Liver (tissue), 9 donors: Measurements from ENCODE around the gene SELENOI. TPM values are rescaled to one million over a fixed set of nuclear protein-coding genes. Genes with fewer than 3 reads are reported as not detected.

ENCODE experiments used
- DNase-seq: peaks from one replicate; pipeline ENCODE4 v3.0.0-alpha.2; 2017; ENCODE audit warnings: low spot score
- H3K27ac ChIP-seq, 2 donors: one replicate each; pipeline ENCODE4 v1.7.0; 2013; ENCODE audit warnings: inconsistent platforms in 2 of 2, low read length in 2 of 2, control low read depth in 1 of 2, low read depth in 1 of 2, mild to moderate bottlenecking in 1 of 2
- H3K27me3 ChIP-seq, 4 donors: one replicate each; pipeline versions ENCODE4 v1.6.1 to v1.7.0; 2013; ENCODE audit warnings: low read length in 3 of 4, inconsistent platforms in 1 of 4, mild to moderate bottlenecking in 1 of 4, moderate library complexity in 1 of 4; ENCODE audit not compliant: control insufficient read depth in 4 of 4, insufficient read depth in 4 of 4
- H3K36me3 ChIP-seq, 4 donors: one replicate each; pipeline versions ENCODE4 v1.6.1 to v1.7.0; 2013; ENCODE audit warnings: low read length in 3 of 4, mild to moderate bottlenecking in 3 of 4, low read depth in 1 of 4, moderate library complexity in 1 of 4; ENCODE audit not compliant: control insufficient read depth in 4 of 4, insufficient read depth in 3 of 4
- H3K4me1 ChIP-seq, 4 donors: one replicate each; pipeline versions ENCODE4 v1.6.1 to v1.7.0; 2013; ENCODE audit warnings: low read length in 3 of 4, mild to moderate bottlenecking in 3 of 4, moderate library complexity in 1 of 4; ENCODE audit not compliant: control insufficient read depth in 4 of 4, insufficient read depth in 4 of 4
- H3K4me3 ChIP-seq, 3 donors: one replicate each; pipeline versions ENCODE4 v1.6.1 to v1.7.0; 2013; ENCODE audit warnings: low read length in 3 of 3, control low read depth in 1 of 3, low read depth in 1 of 3, mild to moderate bottlenecking in 1 of 3
- H3K9ac ChIP-seq, 2 donors: one replicate each; pipeline ENCODE4 v1.7.0; 2013; ENCODE audit warnings: low read length in 2 of 2, mild to moderate bottlenecking in 2 of 2, moderate library complexity in 2 of 2, control low read depth in 1 of 2, low read depth in 1 of 2
- H3K9me3 ChIP-seq, 4 donors: one replicate each; pipeline versions ENCODE4 v1.6.1 to v1.7.0; 2013; ENCODE audit warnings: low read length in 3 of 4; ENCODE audit not compliant: control insufficient read depth in 4 of 4
- CTCF ChIP-seq: fragments of 150-350 bp; IDR thresholded peaks from 2 replicates; pipeline ENCODE4 v1.5.1; 2017; ENCODE audit warnings: improper control_type of control experiment, low read depth, low read length; ENCODE audit not compliant: missing input control
- HNF4A ChIP-seq, 2 donors: conservative IDR thresholded peaks; 2 replicates each; pipeline ENCODE4 v1.6.1; 2016; ENCODE audit warnings: antibody characterized with exemption in 2 of 2, mild to moderate bottlenecking in 2 of 2
- NR2F2 ChIP-seq: IDR thresholded peaks from 2 replicates; pipeline ENCODE4 v1.6.1; 2016; ENCODE audit warnings: antibody characterized with exemption
- RAD21 ChIP-seq, 2 donors: IDR thresholded peaks; 2 replicates each; pipeline ENCODE4 v1.6.1; 2016; ENCODE audit warnings: antibody characterized with exemption in 2 of 2, mild to moderate bottlenecking in 2 of 2
- REST ChIP-seq: IDR thresholded peaks from 2 replicates; pipeline ENCODE4 v1.6.1; 2016; ENCODE audit warnings: antibody characterized with exemption, mild to moderate bottlenecking
- TAF1 ChIP-seq: conservative IDR thresholded peaks from 2 replicates; pipeline ENCODE4 v1.6.1; 2016; ENCODE audit warnings: antibody characterized with exemption, mild to moderate bottlenecking
- YY1 ChIP-seq: IDR thresholded peaks from 2 replicates; pipeline ENCODE4 v1.6.1; 2016; ENCODE audit warnings: antibody characterized with exemption, mild to moderate bottlenecking
- ZBTB33 ChIP-seq: IDR thresholded peaks from 2 replicates; pipeline ENCODE4 v1.6.1; 2016; ENCODE audit warnings: antibody characterized with exemption
- WGBS: extraction: QIAGEN DNeasy Blood & Tissue Kit; methylation state at CpG from one replicate; pipeline ENCODE4 v1.1.7; 2013; 5-methylcytosine and 5-hydroxymethylcytosine counted together
- polyA plus RNA-seq, 2 donors: library from polyadenylated mRNA; stranded (reverse) in 1 of 2; unstranded in 1 of 2; fragments of 200-250 nt in 1 of 2; fragments of >200 nt in 1 of 2; fragmentation: Nextera tagmentation in 1 of 2; extraction: Ambion mirVana in 1 of 2; gene quantifications; one replicate each; pipeline versions ENCODE4 v1.2.1 to v1.2.3, GENCODE V29; 2013 to 2015
- total RNA-seq, 2 donors: library from RNA; depleted of rRNA; stranded (reverse); fragments of >200 nt; gene quantifications; one replicate each; pipeline ENCODE4 v1.2.3, GENCODE V29; 2014
- donor health status: healthy.
- donor health status: healthy.
- donor health status: healthy.
- donor health status: healthy.
- donor health status: healthy.

SELENOI gene
- total and polyA plus RNA-seq, 4 donors = 6.2 to 55.9 (median 17.5) TPM

- Histone ChIP-seq H3K4me1 (peaks cover 0 to 4% (median under 1%) of the 10 kb centered on the region in 4 donors), H3K4me3 (no peak overlapping the region), H3K36me3 (no peaks in the 10 kb centered on the region), H3K27ac (no peak overlapping the region), H3K9me3 (no peaks in the 10 kb centered on the region), H3K27me3 (no peaks in the 10 kb centered on the region), H3K9ac (no peak overlapping the region)
- no peak for TF ChIP-seq NR2F2
- TF ChIP-seq CTCF = no peak
- TF ChIP-seq REST = no peak
- TF ChIP-seq ZBTB33 = no peak
- DNase-seq = no peak
- 97% methylated on average over 6 of the region's 6 CpGs for WGBS
These were observed 65.5 kb downstream of the SELENOI start for GRCh38 chr2:26411419-26411818.

GRCh38 chr2:26412091-26412673 lies 66.2 kb downstream of the SELENOI start:
- Histone ChIP-seq H3K36me3 (no peaks in the 10 kb centered on the region), H3K9me3 (no peaks in the 10 kb centered on the region), H3K27ac (peak overlapping the region; percentile 35 to 49), H3K4me3 (peak overlapping the region; percentile 18 to 59 (median 55)), H3K9ac (no peak overlapping the region), H3K27me3 (no peaks in the 10 kb centered on the region), H3K4me1 (peaks cover 0 to 4% (median under 1%) of the 10 kb centered on the region in 4 donors)
- no peak for DNase-seq
- TF ChIP-seq REST (peak; percentile 15), RAD21 (IDR thresholded peaks at IDR 0.05) (no peak), HNF4A (conservative IDR thresholded peaks at IDR 0.05) (peak; percentile 41 to 48), TAF1 (no peak), YY1 (peak; percentile 63)
- 60% methylated on average over 10 of the region's 10 CpGs for WGBS
